Fibroblast of lung (primary cell): ENCODE data around the gene MISP. TPM values are rescaled to one million over a fixed set of nuclear protein-coding genes. Genes with fewer than 3 reads are reported as not detected.

Experiments used
- DNase-seq, 2 donors: peaks; one replicate each; pipeline versions ENCODE4 v3.0.0 to v3.0.0-alpha.2; 2010; ENCODE audit warnings: low read depth in 2 of 2
- H2AFZ ChIP-seq: 2 replicates; pipeline ENCODE4 v1.5.1; 2012; ENCODE audit warnings: low read length, control low read depth, inconsistent platforms
- H3K27ac ChIP-seq: 2 replicates; pipeline ENCODE4 v1.5.1; 2011; ENCODE audit warnings: low read length, control low read depth; ENCODE audit not compliant: insufficient read depth
- H3K27me3 ChIP-seq: 2 replicates; pipeline ENCODE4 v1.5.1; 2011; ENCODE audit warnings: mild to moderate bottlenecking, low read length; ENCODE audit not compliant: control insufficient read depth, insufficient read depth
- H3K36me3 ChIP-seq: 2 replicates; pipeline ENCODE4 v1.5.1; 2011; ENCODE audit warnings: low read length; ENCODE audit not compliant: control insufficient read depth, insufficient read depth
- H3K4me1 ChIP-seq: 2 replicates; pipeline ENCODE4 v1.5.1; 2011; ENCODE audit warnings: low read length; ENCODE audit not compliant: control insufficient read depth, insufficient read depth; ENCODE audit errors: extremely low read depth
- H3K4me2 ChIP-seq: 2 replicates; pipeline ENCODE4 v1.5.1; 2011; ENCODE audit warnings: low read length, control low read depth; ENCODE audit not compliant: insufficient read depth; ENCODE audit errors: extremely low read depth
- H3K4me3 ChIP-seq, 4 experiments: fragments of 200-600 bp in 1 of 4; sonication (generic) in 1 of 4; replicated peaks in 1 of 4; 2 replicates each; pipeline ENCODE4 v1.5.1; 2011 to 2016; ENCODE audit warnings: low read length in 4 of 4, low read depth in 3 of 4, mild to moderate bottlenecking in 3 of 4, control low read depth in 2 of 4, inconsistent platforms in 1 of 4, mixed read lengths in 1 of 4; ENCODE audit not compliant: insufficient read depth in 1 of 4; ENCODE audit errors: control extremely low read depth in 1 of 4
- H3K79me2 ChIP-seq: 2 replicates; pipeline ENCODE4 v1.5.1; 2012; ENCODE audit warnings: mild to moderate bottlenecking, low read length, inconsistent platforms; ENCODE audit not compliant: control insufficient read depth, insufficient read depth
- H3K9ac ChIP-seq: 2 replicates; pipeline ENCODE4 v1.5.1; 2011; ENCODE audit warnings: mild to moderate bottlenecking, low read length, control low read depth; ENCODE audit not compliant: insufficient read depth
- H3K9me3 ChIP-seq: 2 replicates; pipeline ENCODE4 v1.5.1; 2012; ENCODE audit warnings: low read depth, low read length; ENCODE audit not compliant: control insufficient read depth, insufficient read depth
- H4K20me1 ChIP-seq: 2 replicates; pipeline ENCODE4 v1.5.1; 2011; ENCODE audit warnings: low read length; ENCODE audit not compliant: control insufficient read depth, insufficient read depth; ENCODE audit errors: extremely low read depth
- CTCF ChIP-seq, 2 donors: IDR thresholded peaks in 1 of 2; conservative IDR thresholded peaks in 1 of 2; 1 replicate in 1 of 2; 2 replicates in 1 of 2; pipeline ENCODE4 v1.5.1; 2011 to 2012; ENCODE audit warnings: low read length in 2 of 2, control low read depth in 1 of 2, inconsistent platforms in 1 of 2, low read depth in 1 of 2, mild to moderate bottlenecking in 1 of 2
- EZH2 ChIP-seq: IDR thresholded peaks from 2 replicates; pipeline ENCODE4 v1.5.1; 2012; ENCODE audit warnings: low read length, control low read depth, mild to moderate bottlenecking; ENCODE audit errors: missing control alignments
- polyA plus RNA-seq, 2 donors: library from polyadenylated mRNA; depleted of rRNA in 1 of 2; stranded (reverse) in 1 of 2; unstranded in 1 of 2; fragments of >200 nt; gene quantifications; 2 replicates each; pipeline ENCODE4 v1.2.1, GENCODE V29; 2011 to 2012; ENCODE audit warnings: missing spikeins in 1 of 2
- total RNA-seq: library from RNA; depleted of rRNA; stranded (reverse); fragments of >200 nt; gene quantifications from 2 replicates; pipeline ENCODE4 v1.2.1, GENCODE V29; 2014

The MISP gene
- total and polyA plus RNA-seq, 2 donors (not counting 1 experiment from before 2014, with no cell fraction given), result not detected

GRCh38 chr19:703651-704446 lies 47.1 kb upstream of the MISP start:
- no peak overlapping the region for H3K4me3 ChIP-seq
- peaks cover 4% of the 10 kb centered on the region for H3K4me1 ChIP-seq
- no peaks in the 10 kb centered on the region for H4K20me1 ChIP-seq
- no peak overlapping the region for H3K27ac ChIP-seq
- DNase-seq, result peak in 1 of 2 donors; percentile 57
- H3K9ac ChIP-seq, result no peak overlapping the region
- H3K4me2 ChIP-seq, result no peak overlapping the region
- H3K9me3 ChIP-seq, result no peaks in the 10 kb centered on the region
- no peak overlapping the region for H2AFZ ChIP-seq
- no peaks in the 10 kb centered on the region for H3K79me2 ChIP-seq
- H3K27me3 ChIP-seq, result peaks cover 9% of the 10 kb centered on the region
- TF ChIP-seq CTCF (conservative IDR thresholded peaks at IDR 0.05 in 1 of 2, IDR thresholded peaks at IDR 0.05 in 1 of 2; ENCODE audit: low read depth in 1 of 2, low read length in 2 of 2) (no peak), EZH2 (no peak)
- no peaks in the 10 kb centered on the region for H3K36me3 ChIP-seq

- H3K36me3 ChIP-seq, result no peaks in the 10 kb centered on the region
- H3K9me3 ChIP-seq, result no peaks in the 10 kb centered on the region
- no peak overlapping the region for H3K9ac ChIP-seq
- no peak overlapping the region for H3K27ac ChIP-seq
- H3K4me3 ChIP-seq, result no peak overlapping the region
- H4K20me1 ChIP-seq, result no peaks in the 10 kb centered on the region
- TF ChIP-seq EZH2, result no peak
- no peak for TF ChIP-seq CTCF (conservative IDR thresholded peaks at IDR 0.05 in 1 of 2, IDR thresholded peaks at IDR 0.05 in 1 of 2; ENCODE audit: low read depth in 1 of 2, low read length in 2 of 2)
- peaks cover 4% of the 10 kb centered on the region for H3K4me1 ChIP-seq
- H3K27me3 ChIP-seq, result peaks cover 10% of the 10 kb centered on the region
- DNase-seq, result no peak
- no peak overlapping the region for H3K4me2 ChIP-seq
- no peaks in the 10 kb centered on the region for H3K79me2 ChIP-seq
- H2AFZ ChIP-seq, result no peak overlapping the region
Observed at GRCh38 chr19:704447-704741, 46.5 kb upstream of the MISP start.

- Histone ChIP-seq H3K9ac (no peak within 1 kb of the TSS), H3K9me3 (no peaks in the 10 kb centered on the region), H3K4me1 (peaks cover 4% of the 10 kb centered on the region), H3K27ac (no peak within 1 kb of the TSS), H2AFZ (no peak within 1 kb of the TSS), H3K36me3 (no peaks in the 10 kb centered on the region), H3K4me2 (no peak within 1 kb of the TSS), H3K79me2 (no peaks in the 10 kb centered on the region), H3K4me3 (peak within 1 kb of the TSS in 3 of 4 experiments; percentile 10 to 59 (median 50)), H4K20me1 (no peaks in the 10 kb centered on the region), H3K27me3 (peaks cover 19% of the 10 kb centered on the region)
- DNase-seq, result no peak
- TF ChIP-seq CTCF (conservative IDR thresholded peaks at IDR 0.05 in 1 of 2, IDR thresholded peaks at IDR 0.05 in 1 of 2; ENCODE audit: low read depth in 1 of 2, low read length in 2 of 2) (peak in 1 of 2 donors; percentile 4), EZH2 (no peak)
Observed at GRCh38 chr19:708154-709143, 42.5 kb upstream of the MISP start, which contains the start of gene PALM. Gene PALM (plus strand): TSS chr19:708935. CDS start chr19:709147, 212 bp downstream.
